ENCODE results near the gene NXF1. TPM values are rescaled to one million over a fixed set of nuclear protein-coding genes. Genes with fewer than 3 reads are reported as not detected.

The NXF1 gene
- total and polyA plus RNA-seq, 2 of the 13 experiments (the other 11 are each of a cell fraction or from before 2014, with no cell fraction given), result 30.4 to 30.9 TPM

- TF ChIP-seq ZNF768 (CRISPR knock-in tag; IDR thresholded peaks at IDR 0.05), result peak; percentile 75; the same call in 1 of the 2 replicates
- TF ChIP-seq ZNF749 (CRISPR knock-in tag; IDR thresholded peaks at IDR 0.05; ENCODE audit: borderline replicate concordance), result no peak; the same call in 1 of the 2 replicates
- no peak for TF ChIP-seq HOXD1 (CRISPR knock-in tag; IDR thresholded peaks at IDR 0.05)
- TF ChIP-seq ZNF557 (CRISPR knock-in tag; IDR thresholded peaks at IDR 0.05), result no peak
- TF ChIP-seq MED13 (CRISPR knock-in tag; IDR thresholded peaks at IDR 0.05), result no peak; the same call in 1 of the 2 replicates
- peak; percentile 51; the same call in 1 of the 2 replicates for TF ChIP-seq ZNF556 (CRISPR knock-in tag; IDR thresholded peaks at IDR 0.05; ENCODE audit: borderline replicate concordance)
- no peak for TF ChIP-seq ZNF639 (CRISPR knock-in tag; conservative IDR thresholded peaks at IDR 0.05)
- TF ChIP-seq HDAC1 (CRISPR knock-in tag; IDR thresholded peaks at IDR 0.05), result peak; percentile 90
- TF ChIP-seq ZNF780A (CRISPR knock-in tag; IDR thresholded peaks at IDR 0.05), result 0 out of 2 replicates have a peak, but pooled peaks have one; percentile 25
- no peak for TF ChIP-seq HIVEP1 (CRISPR knock-in tag; IDR thresholded peaks at IDR 0.05)
- TF ChIP-seq ISL2 (CRISPR knock-in tag; IDR thresholded peaks at IDR 0.05), result 0 out of 2 replicates have a peak, but pooled peaks have one; percentile 26
- TF ChIP-seq MYC (CRISPR knock-in tag; IDR thresholded peaks at IDR 0.05; ENCODE audit: borderline replicate concordance), result peak; percentile 86
- peak; percentile 38; the same call in 1 of the 2 replicates for TF ChIP-seq KLF15 (CRISPR knock-in tag; IDR thresholded peaks at IDR 0.05; ENCODE audit: borderline replicate concordance)
- TF ChIP-seq SMARCC2 (IDR thresholded peaks at IDR 0.05), result no peak
- no peak for TF ChIP-seq HOXA7 (CRISPR knock-in tag; IDR thresholded peaks at IDR 0.05)
- TF ChIP-seq RBAK (CRISPR knock-in tag; IDR thresholded peaks at IDR 0.05), result no peak
- no peak for TF ChIP-seq POGZ (CRISPR knock-in tag; IDR thresholded peaks at IDR 0.05)
- TF ChIP-seq KAT2B (IDR thresholded peaks at IDR 0.05; ENCODE audit: borderline replicate concordance, low read depth, low read length), result no peak
- TF ChIP-seq ETS1 (CRISPR knock-in tag; IDR thresholded peaks at IDR 0.05), result no peak
- 0 out of 2 replicates have a peak, but pooled peaks have one; percentile 36 for TF ChIP-seq EEA1 (CRISPR knock-in tag; IDR thresholded peaks at IDR 0.05; ENCODE audit: borderline replicate concordance)
- no peak; the same call in 1 of the 2 replicates for TF ChIP-seq ETV5 (CRISPR knock-in tag; IDR thresholded peaks at IDR 0.05; ENCODE audit: borderline replicate concordance)
- no peak for TF ChIP-seq STAG1 (CRISPR knock-in tag; IDR thresholded peaks at IDR 0.05)
- TF ChIP-seq ZMAT3 (CRISPR knock-in tag; conservative IDR thresholded peaks at IDR 0.05), result no peak
- 0 out of 2 replicates have a peak, but pooled peaks have one; percentile 21 for TF ChIP-seq ZNF205 (CRISPR knock-in tag; IDR thresholded peaks at IDR 0.05)
- TF ChIP-seq DZIP1 (CRISPR knock-in tag; IDR thresholded peaks at IDR 0.05), result no peak
- TF ChIP-seq XRCC5 (optimal IDR thresholded peaks at IDR 0.05; ENCODE audit: low read length), result peak; percentile 58
- no peak for TF ChIP-seq NCOA2 (CRISPR knock-in tag; IDR thresholded peaks at IDR 0.05)
These were observed 33.9 kb downstream of the NXF1 start, which contains the start of gene TAF6L (continued) for GRCh38 chr11:62771144-62772021.
